Endothelial cell of umbilical vein (primary cell): ENCODE results near the gene NUBPL. TPM values are rescaled to one million over a fixed set of nuclear protein-coding genes. Genes with fewer than 3 reads are reported as not detected.

Experiments used
- BruUV-seq: library from RNA; stranded (reverse); fragments of 400-500 nt; replicated peaks from 2 replicates; lab custom pipeline; 2021; lab: Mats Ljungman, UMichigan
- CTCF ChIA-PET: fragments of 300-600, 350-600 bp; sonication (Branson Sonifier 250); formaldehyde crosslinking; loops from one replicate; lab custom pipeline; 2021; ENCODE audit warnings: antibody characterized with exemption, inconsistent platforms; lab: Charles Lee
- POLR2A ChIA-PET: fragments of 300-600, 350-600 bp; sonication (Branson Sonifier 250); formaldehyde crosslinking; loops from one replicate; lab custom pipeline; 2021; ENCODE audit warnings: antibody characterized with exemption, inconsistent platforms; lab: Charles Lee
- DNase-seq: peaks from one replicate; pipeline ENCODE4 v3.0.0-alpha.2; 2011; ENCODE audit warnings: low read depth, low spot score
- FAIRE-seq: peaks from 2 replicates; lab custom pipeline; 2011; peaks lifted over from hg19 to GRCh38; lab: Jason Lieb, UNC
- H2AFZ ChIP-seq: 2 replicates; pipeline ENCODE4 v1.6.0; 2012; ENCODE audit warnings: low read depth, low read length, control low read depth, inconsistent platforms
- H3K27ac ChIP-seq: 2 replicates; pipeline ENCODE4 v1.5.1; 2011; ENCODE audit warnings: low read depth, mild to moderate bottlenecking, control low read depth, low read length, moderate library complexity; ENCODE audit not compliant: insufficient read depth
- H3K27me3 ChIP-seq, 2 experiments: 2 replicates each; pipeline versions ENCODE4 v1.6.0 to v1.6.1; 2011; ENCODE audit warnings: low read length in 2 of 2, mixed read lengths in 1 of 2; ENCODE audit not compliant: control insufficient read depth in 2 of 2, insufficient read depth in 2 of 2
- H3K36me3 ChIP-seq, 2 experiments: 2 replicates in 1 of 2; 3 replicates in 1 of 2; pipeline ENCODE4 v1.5.1; 2011; ENCODE audit warnings: low read length in 2 of 2, mild to moderate bottlenecking in 1 of 2, moderate library complexity in 1 of 2; ENCODE audit not compliant: control insufficient read depth in 2 of 2, insufficient read depth in 2 of 2; ENCODE audit errors: extremely low read depth in 1 of 2
- H3K4me1 ChIP-seq: 3 replicates; pipeline ENCODE4 v1.5.1; 2011; ENCODE audit warnings: mild to moderate bottlenecking, low read length; ENCODE audit not compliant: control insufficient read depth, insufficient read depth; ENCODE audit errors: extremely low read depth
- H3K4me2 ChIP-seq: 2 replicates; pipeline ENCODE4 v1.6.1; 2011; ENCODE audit warnings: low read length, control low read depth, mixed read lengths; ENCODE audit not compliant: insufficient read depth
- H3K4me3 ChIP-seq, 3 experiments: fragments of 200-600 bp in 1 of 3; sonication (generic), shearing (Covaris generic) in 1 of 3; replicated peaks in 1 of 3; 2 replicates each; pipeline ENCODE4 v1.5.1; 2011 to 2016; ENCODE audit warnings: control low read depth in 3 of 3, low read length in 3 of 3, mild to moderate bottlenecking in 2 of 3, inconsistent platforms in 1 of 3, low read depth in 1 of 3, moderate library complexity in 1 of 3; ENCODE audit not compliant: insufficient read depth in 1 of 3
- H3K79me2 ChIP-seq: 2 replicates; pipeline ENCODE4 v1.6.0; 2012; ENCODE audit warnings: low read length, inconsistent platforms; ENCODE audit not compliant: control insufficient read depth, insufficient read depth
- H3K9ac ChIP-seq: replicated peaks from 2 replicates; pipeline ENCODE3; 2011; ENCODE audit warnings: low read length, control low read depth; ENCODE audit not compliant: insufficient read depth; ENCODE audit errors: extremely low read depth
- H3K9me1 ChIP-seq: replicated peaks from 3 replicates; pipeline ENCODE4 v1.6.0; 2011; ENCODE audit warnings: mild to moderate bottlenecking, low read length; ENCODE audit not compliant: control insufficient read depth, insufficient read depth; ENCODE audit errors: extremely low read depth
- H3K9me3 ChIP-seq: replicated peaks from 2 replicates; pipeline ENCODE4 v1.5.1; 2012; ENCODE audit warnings: low read length, inconsistent platforms; ENCODE audit not compliant: control insufficient read depth, insufficient read depth
- H4K20me1 ChIP-seq: replicated peaks from 2 replicates; pipeline ENCODE3; 2011; ENCODE audit warnings: mild to moderate bottlenecking, low read length; ENCODE audit not compliant: control insufficient read depth, insufficient read depth; ENCODE audit errors: extremely low read depth
- CTCF ChIP-seq, 2 donors: IDR thresholded peaks; 1 replicate in 1 of 2; 2 replicates in 1 of 2; pipeline ENCODE4 v1.5.1; 2011; ENCODE audit warnings: low read length in 2 of 2, mild to moderate bottlenecking in 2 of 2, moderate library complexity in 2 of 2, control low read depth in 1 of 2, inconsistent platforms in 1 of 2, low read depth in 1 of 2; ENCODE audit not compliant: insufficient read depth in 1 of 2; ENCODE audit errors: extremely low read depth in 1 of 2
- EZH2 ChIP-seq: IDR thresholded peaks from 2 replicates; pipeline ENCODE4 v1.6.1; 2012; ENCODE audit warnings: borderline replicate concordance, low read depth, mild to moderate bottlenecking, moderate library complexity, low read length, inconsistent platforms; ENCODE audit not compliant: severe bottlenecking
- FOS ChIP-seq: IDR thresholded peaks from 2 replicates; pipeline ENCODE4 v1.6.1; 2011; ENCODE audit warnings: mild to moderate bottlenecking, low read length, moderate library complexity, borderline replicate concordance; ENCODE audit not compliant: insufficient read depth
- MYC ChIP-seq: IDR thresholded peaks from one replicate; pipeline ENCODE4 v1.6.1; 2011; ENCODE audit warnings: mild to moderate bottlenecking, low read depth, low read length
- POLR2AphosphoS5 ChIP-seq: IDR thresholded peaks from 2 replicates; pipeline ENCODE4 v1.6.1; 2012; ENCODE audit warnings: low read depth, mild to moderate bottlenecking, control low read depth, low read length, moderate library complexity; ENCODE audit not compliant: insufficient read depth
- dilution Hi-C: fragments of 300-500 bp; cut with MboI; formaldehyde crosslinking; loops from one replicate; pipeline ENCODE4 v1.15.0; 2019; ENCODE audit warnings: low sequenced_read_pairs; ENCODE audit not compliant: extremely low pct_ligation_motif_present
- intact Hi-C: fragments of 100-400 bp; cut with micrococcal nuclease; formaldehyde crosslinking; loops from one replicate; pipeline ENCODE4 v1.10.0; 2022
- polyA plus RNA-seq, 4 experiments: library from polyadenylated mRNA; depleted of rRNA in 3 of 4; stranded (reverse) in 3 of 4; unstranded in 1 of 4; fragments of >200 nt; gene quantifications; 2 replicates each; pipeline versions ENCODE4 v1.2.1 to v1.2.3, GENCODE V29; 2011 to 2012; ENCODE audit warnings: missing spikeins in 1 of 4
- total RNA-seq: library from RNA; stranded (reverse); gene quantifications from 2 replicates; pipeline ENCODE4 v1.2.3, GENCODE V29; 2021
- TF ChIP-seq, protein P1 (sequence below): IDR thresholded peaks from 2 replicates; pipeline ENCODE4 v1.6.1; 2011; ENCODE audit not compliant: insufficient read depth, insufficient read length

NUBPL gene
- total and polyA plus RNA-seq, 2 donors (not counting 3 experiments of a cell fraction or from before 2014, with no cell fraction given): 2.1 to 12.3 TPM

DNA sequence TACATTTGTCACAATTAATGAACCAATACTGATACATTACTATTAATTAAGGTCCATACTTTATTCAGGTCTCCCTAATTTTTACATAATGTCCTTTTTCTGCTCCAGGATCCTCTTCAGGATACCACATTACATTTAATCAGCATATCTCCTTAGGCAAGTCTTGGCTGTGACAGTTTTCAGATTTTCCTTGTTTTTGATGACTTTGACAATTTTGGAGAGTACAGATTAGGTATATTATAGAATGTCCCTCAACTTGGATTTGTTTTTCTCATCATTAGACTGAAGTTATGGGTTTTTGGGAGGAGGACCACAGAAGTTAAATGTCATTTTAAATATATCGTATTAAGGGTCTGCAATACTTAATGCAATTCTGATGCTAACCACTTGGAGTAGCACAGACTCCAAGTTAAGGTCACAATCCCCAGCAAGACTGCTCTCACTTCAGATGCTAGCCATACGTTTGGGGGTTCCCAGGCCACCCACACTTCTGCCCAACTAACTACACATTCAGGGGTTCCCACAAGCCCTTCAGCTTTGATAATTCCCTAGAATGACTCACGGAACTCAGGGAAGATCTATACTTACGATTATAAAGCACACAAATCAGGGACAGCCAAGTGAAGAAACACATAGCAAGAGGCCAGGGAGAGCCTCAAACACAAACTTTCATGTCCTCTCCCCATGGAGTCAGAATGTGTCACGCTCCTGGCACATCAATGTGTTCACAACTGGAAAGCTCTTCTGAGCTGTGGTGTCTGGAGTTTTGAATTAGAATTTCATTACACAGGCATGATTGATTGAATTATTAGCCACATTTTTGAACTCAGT is 17.0 kb upstream of the NUBPL start:
- H3K4me3 ChIP-seq: no peak overlapping the region
- TF ChIP-seq POLR2AphosphoS5: no peak
- TF ChIP-seq, protein P1, sequence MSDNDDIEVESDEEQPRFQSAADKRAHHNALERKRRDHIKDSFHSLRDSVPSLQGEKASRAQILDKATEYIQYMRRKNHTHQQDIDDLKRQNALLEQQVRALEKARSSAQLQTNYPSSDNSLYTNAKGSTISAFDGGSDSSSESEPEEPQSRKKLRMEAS: no peak
- TF ChIP-seq MYC: no peak
- peak in 1 of 2 donors; percentile 22 for TF ChIP-seq CTCF (IDR thresholded peaks at IDR 0.05; ENCODE audit: extremely low read depth in 1 of 2, insufficient read depth in 1 of 2, low read depth in 1 of 2, low read length in 2 of 2)
- TF ChIP-seq EZH2: no peak
- no peak for TF ChIP-seq FOS
- no peaks in the 10 kb centered on the region for H3K36me3 ChIP-seq
- no peak overlapping the region for H3K27ac ChIP-seq
- H4K20me1 ChIP-seq: no peaks in the 10 kb centered on the region
- no TSS peak for BruUV-seq
- peaks cover 2 to 6% of the 10 kb centered on the region in 2 experiments for H3K27me3 ChIP-seq
- CTCF ChIA-PET: interaction anchor here (0.7 to 1.5 kb wide), 2 partner anchors 10 to 709 kb away, joined by 3 to 5 read pairs; no protein-coding TSS in a partner anchor
- no peaks in the 10 kb centered on the region for H3K4me1 ChIP-seq
- peak; percentile 23 for DNase-seq
- no peak overlapping the region for H2AFZ ChIP-seq
- H3K9ac ChIP-seq: no peak overlapping the region
- no peaks in the 10 kb centered on the region for H3K9me3 ChIP-seq
- POLR2A ChIA-PET: no interaction called here
- intact Hi-C loops (no loop called here), dilution Hi-C loops (no loop called here)
- H3K4me2 ChIP-seq: no peak overlapping the region
- no peak for FAIRE-seq
- no peaks in the 10 kb centered on the region for H3K9me1 ChIP-seq
- no peaks in the 10 kb centered on the region for H3K79me2 ChIP-seq
